Measurements from ENCODE around the gene UGT1A1.

Gene UGT1A1

DNA sequence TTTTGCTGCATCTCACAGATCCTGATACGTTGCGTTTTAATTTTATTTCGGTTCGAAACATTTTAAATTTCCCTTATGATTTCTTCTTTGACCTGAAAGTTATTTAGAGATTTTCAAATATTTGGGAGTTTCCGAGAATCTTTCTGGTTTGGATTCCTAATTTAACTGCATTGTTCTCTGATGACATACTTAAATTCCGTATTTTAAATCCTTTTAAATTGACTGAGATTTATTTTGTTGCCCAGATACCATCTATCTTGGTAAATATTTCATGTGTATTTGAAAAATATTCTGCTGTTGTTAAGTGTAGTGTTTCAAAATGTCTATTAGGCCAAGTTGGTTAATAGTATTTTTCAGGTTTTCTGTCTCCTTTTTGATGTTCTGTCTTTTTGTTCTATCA is 55.8 kb downstream of the UGT1A1 start:
- H3K4me3 ChIP-seq (replicated peaks; ENCODE audit: insufficient read depth, low read length) = no peak overlapping the region
- TF ChIP-seq POLR2AphosphoS5 (IDR thresholded peaks at IDR 0.05; ENCODE audit: low read depth) (no peak), SPI1 (IDR thresholded peaks at IDR 0.05; ENCODE audit: borderline replicate concordance, low read depth) (no peak), CTCF (IDR thresholded peaks at IDR 0.05; ENCODE audit: insufficient read depth, low read length) (no peak), GABPA (IDR thresholded peaks at IDR 0.05; ENCODE audit: low read depth) (no peak)
- TF ChIP-seq, protein P1, sequence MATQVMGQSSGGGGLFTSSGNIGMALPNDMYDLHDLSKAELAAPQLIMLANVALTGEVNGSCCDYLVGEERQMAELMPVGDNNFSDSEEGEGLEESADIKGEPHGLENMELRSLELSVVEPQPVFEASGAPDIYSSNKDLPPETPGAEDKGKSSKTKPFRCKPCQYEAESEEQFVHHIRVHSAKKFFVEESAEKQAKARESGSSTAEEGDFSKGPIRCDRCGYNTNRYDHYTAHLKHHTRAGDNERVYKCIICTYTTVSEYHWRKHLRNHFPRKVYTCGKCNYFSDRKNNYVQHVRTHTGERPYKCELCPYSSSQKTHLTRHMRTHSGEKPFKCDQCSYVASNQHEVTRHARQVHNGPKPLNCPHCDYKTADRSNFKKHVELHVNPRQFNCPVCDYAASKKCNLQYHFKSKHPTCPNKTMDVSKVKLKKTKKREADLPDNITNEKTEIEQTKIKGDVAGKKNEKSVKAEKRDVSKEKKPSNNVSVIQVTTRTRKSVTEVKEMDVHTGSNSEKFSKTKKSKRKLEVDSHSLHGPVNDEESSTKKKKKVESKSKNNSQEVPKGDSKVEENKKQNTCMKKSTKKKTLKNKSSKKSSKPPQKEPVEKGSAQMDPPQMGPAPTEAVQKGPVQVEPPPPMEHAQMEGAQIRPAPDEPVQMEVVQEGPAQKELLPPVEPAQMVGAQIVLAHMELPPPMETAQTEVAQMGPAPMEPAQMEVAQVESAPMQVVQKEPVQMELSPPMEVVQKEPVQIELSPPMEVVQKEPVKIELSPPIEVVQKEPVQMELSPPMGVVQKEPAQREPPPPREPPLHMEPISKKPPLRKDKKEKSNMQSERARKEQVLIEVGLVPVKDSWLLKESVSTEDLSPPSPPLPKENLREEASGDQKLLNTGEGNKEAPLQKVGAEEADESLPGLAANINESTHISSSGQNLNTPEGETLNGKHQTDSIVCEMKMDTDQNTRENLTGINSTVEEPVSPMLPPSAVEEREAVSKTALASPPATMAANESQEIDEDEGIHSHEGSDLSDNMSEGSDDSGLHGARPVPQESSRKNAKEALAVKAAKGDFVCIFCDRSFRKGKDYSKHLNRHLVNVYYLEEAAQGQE (IDR thresholded peaks at IDR 0.05; ENCODE audit: insufficient replicate concordance, low read depth) = no peak
- no peak overlapping the region for H3K27ac ChIP-seq (replicated peaks)
- no peaks in the 10 kb centered on the region for H3K27me3 ChIP-seq (ENCODE audit: insufficient read depth, poor library complexity, severe bottlenecking)
- DNase-seq (ENCODE audit: low read depth in 1 of 2, low spot score in 1 of 2) = no peak

GRCh38 chr2:233816334-233816733 is 56.3 kb downstream of the UGT1A1 start:
- Histone ChIP-seq H3K4me3 (replicated peaks; ENCODE audit: insufficient read depth, low read length) (no peak overlapping the region), H3K27ac (replicated peaks) (no peak overlapping the region), H3K27me3 (ENCODE audit: insufficient read depth, poor library complexity, severe bottlenecking) (no peaks in the 10 kb centered on the region)
- no peak for DNase-seq (ENCODE audit: low read depth in 1 of 2, low spot score in 1 of 2)
- TF ChIP-seq CTCF (IDR thresholded peaks at IDR 0.05; ENCODE audit: insufficient read depth, low read length) (no peak), SPI1 (IDR thresholded peaks at IDR 0.05; ENCODE audit: borderline replicate concordance, low read depth) (no peak), GABPA (IDR thresholded peaks at IDR 0.05; ENCODE audit: low read depth) (no peak), POLR2AphosphoS5 (IDR thresholded peaks at IDR 0.05; ENCODE audit: low read depth) (no peak)
- TF ChIP-seq, protein P1 (IDR thresholded peaks at IDR 0.05; ENCODE audit: insufficient replicate concordance, low read depth) = no peak

DNA sequence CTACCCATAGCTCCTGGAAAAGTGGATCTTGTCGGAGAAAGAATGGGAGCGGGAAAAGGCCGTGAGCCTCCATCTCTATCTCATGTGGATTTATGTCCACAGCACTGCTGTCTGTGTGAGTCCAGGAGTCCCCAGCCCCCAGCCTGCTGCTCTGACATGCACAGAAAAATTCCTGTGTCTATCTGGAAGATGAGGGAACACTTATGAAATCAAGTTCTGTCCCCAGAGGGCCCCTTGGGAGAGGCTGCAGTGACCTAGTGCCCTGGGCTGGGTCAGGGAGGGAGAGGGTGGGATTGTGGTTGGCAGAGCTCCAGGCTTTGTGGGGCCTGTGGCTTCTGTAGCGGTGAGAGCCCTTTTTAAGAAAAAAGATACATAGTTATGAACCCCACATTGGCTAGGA is 56.7 kb downstream of the UGT1A1 start:
- TF ChIP-seq POLR2AphosphoS5 (IDR thresholded peaks at IDR 0.05; ENCODE audit: low read depth) (no peak), GABPA (IDR thresholded peaks at IDR 0.05; ENCODE audit: low read depth) (no peak), CTCF (IDR thresholded peaks at IDR 0.05; ENCODE audit: insufficient read depth, low read length) (no peak), SPI1 (IDR thresholded peaks at IDR 0.05; ENCODE audit: borderline replicate concordance, low read depth) (no peak)
- TF ChIP-seq, protein P1 (IDR thresholded peaks at IDR 0.05; ENCODE audit: insufficient replicate concordance, low read depth) = no peak
- Histone ChIP-seq H3K27ac (replicated peaks) (no peak overlapping the region), H3K27me3 (ENCODE audit: insufficient read depth, poor library complexity, severe bottlenecking) (no peaks in the 10 kb centered on the region), H3K4me3 (replicated peaks; ENCODE audit: insufficient read depth, low read length) (no peak overlapping the region)
- no peak for DNase-seq (ENCODE audit: low read depth in 1 of 2, low spot score in 1 of 2)
